H1 (cell line): Measurements from ENCODE around the gene NELL1. TPM values are rescaled to one million over a fixed set of nuclear protein-coding genes. Genes with fewer than 3 reads are reported as not detected.

Experiments used
- ATF2 ChIP-seq: IDR thresholded peaks from 2 replicates; pipeline ENCODE4 v1.6.1; 2012; ENCODE audit warnings: low read length, inconsistent platforms
- CTBP2 ChIP-seq: IDR thresholded peaks from 2 replicates; pipeline ENCODE4 v1.7.0; 2011; ENCODE audit warnings: borderline replicate concordance, mild to moderate bottlenecking, moderate library complexity, mixed read lengths, low read length; ENCODE audit not compliant: insufficient read depth, insufficient read length
- EP300 ChIP-seq, 2 experiments: IDR thresholded peaks; 1 replicate in 1 of 2; 2 replicates in 1 of 2; pipeline ENCODE4 v1.6.1; 2011 to 2012; ENCODE audit warnings: low read depth in 2 of 2, low read length in 2 of 2, mild to moderate bottlenecking in 2 of 2, borderline replicate concordance in 1 of 2, inconsistent platforms in 1 of 2, moderate library complexity in 1 of 2
- HDAC6 ChIP-seq: IDR thresholded peaks from one replicate; pipeline ENCODE4 v1.7.1; 2012; ENCODE audit warnings: low read depth, mild to moderate bottlenecking, inconsistent platforms, low read length, moderate library complexity
- JUND ChIP-seq: IDR thresholded peaks from 2 replicates; pipeline ENCODE4 v1.6.1; 2011; ENCODE audit warnings: mild to moderate bottlenecking, improper control_type of control experiment, low read length
- KDM1A ChIP-seq: fragments of 200-600, 300-600 bp; sonication (generic); IDR thresholded peaks from 2 replicates; pipeline ENCODE4 v1.7.1; 2016; ENCODE audit warnings: mild to moderate bottlenecking, low read length, borderline replicate concordance
- RBBP5 ChIP-seq: IDR thresholded peaks from 2 replicates; pipeline ENCODE4 v1.7.1; 2012; ENCODE audit warnings: low read depth, mild to moderate bottlenecking, inconsistent platforms, low read length, moderate library complexity, borderline replicate concordance
- SIN3A ChIP-seq, 2 experiments: IDR thresholded peaks in 1 of 2; conservative IDR thresholded peaks in 1 of 2; 2 replicates each; pipeline ENCODE4 v1.6.1; 2011 to 2012; ENCODE audit warnings: low read length in 2 of 2, improper control_type of control experiment in 1 of 2, low read depth in 1 of 2, mild to moderate bottlenecking in 1 of 2
- SUZ12 ChIP-seq: fragments of 200-600 bp; sonication (generic); IDR thresholded peaks from 2 replicates; pipeline ENCODE4 v1.6.1; 2012; ENCODE audit warnings: mild to moderate bottlenecking, inconsistent platforms, low read length, moderate library complexity, mixed read lengths
- TAF1 ChIP-seq: IDR thresholded peaks from 2 replicates; pipeline ENCODE4 v1.6.1; 2011; ENCODE audit warnings: mild to moderate bottlenecking, low read depth, low read length
- TAF7 ChIP-seq: optimal IDR thresholded peaks from 2 replicates; pipeline ENCODE3; 2011; ENCODE audit warnings: low read depth, mild to moderate bottlenecking, inconsistent platforms, low read length, moderate library complexity, borderline replicate concordance
- YY1 ChIP-seq: IDR thresholded peaks from 2 replicates; pipeline ENCODE4 v1.6.1; 2011; ENCODE audit warnings: low read depth, mild to moderate bottlenecking, low read length
- ZNF274 ChIP-seq: IDR thresholded peaks from 2 replicates; pipeline ENCODE4 v1.7.0; 2012; ENCODE audit warnings: low read length, borderline replicate concordance; ENCODE audit errors: extremely low read depth
- polyA plus RNA-seq, 7 experiments: library from polyadenylated mRNA; depleted of rRNA in 3 of 7; stranded (reverse) in 5 of 7; unstranded in 2 of 7; fragments of >200 nt in 5 of 7; fragments of 200-250 nt in 2 of 7; gene quantifications; 1 replicate in 5 of 7; 2 replicates in 1 of 7; 4 replicates in 1 of 7; pipeline versions ENCODE4 v1.2.1 to v1.2.3, GENCODE V29; 2011 to 2013; ENCODE audit warnings: missing spikeins in 2 of 7, mixed read lengths in 2 of 7
- total RNA-seq: library from RNA; stranded (reverse); fragmentation: NEBNext Ultra II Directional; extraction: Animal tissue kit (Norgen Biotek cat#: 25700); gene quantifications from 2 replicates; pipeline ENCODE4 v1.2.1, GENCODE V29; 2021

The NELL1 gene
- total and polyA plus RNA-seq, 2 of the 8 experiments (the other 6 are each of a cell fraction or from before 2014, with no cell fraction given) = 0.21 TPM; not detected in 1

DNA sequence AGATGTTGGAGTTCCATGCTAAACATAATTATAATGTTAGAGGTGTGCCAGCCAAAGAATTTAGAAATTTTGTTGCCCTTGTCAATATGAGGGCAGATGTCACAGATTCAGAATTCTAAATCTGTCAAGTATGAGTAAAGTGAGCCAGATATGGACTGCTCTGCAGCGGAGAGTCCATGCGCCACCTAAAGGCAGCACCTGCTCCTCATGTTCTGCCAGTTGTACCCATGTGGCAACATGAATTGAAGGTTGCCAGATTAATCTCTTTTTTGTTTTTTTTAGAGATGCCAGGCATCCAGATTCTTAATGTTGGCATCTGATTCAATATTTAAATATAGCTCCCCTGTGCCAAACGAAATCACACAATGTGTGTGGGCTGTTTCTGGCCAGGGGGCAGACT is 844.9 kb downstream of the NELL1 start (continued):
- TF ChIP-seq HDAC6 (no peak), YY1 (no peak), RBBP5 (no peak), TAF7 (no peak), ZNF274 (no peak), KDM1A (no peak), TAF1 (no peak), SIN3A (conservative IDR thresholded peaks at IDR 0.05 in 1 of 2, IDR thresholded peaks at IDR 0.05 in 1 of 2; ENCODE audit: low read depth in 1 of 2, low read length in 2 of 2) (no peak), CTBP2 (no peak), EP300 (IDR thresholded peaks at IDR 0.05; ENCODE audit: borderline replicate concordance in 1 of 2, low read depth in 2 of 2, low read length in 2 of 2) (no peak), ATF2 (no peak), SUZ12 (no peak), JUND (no peak)
